ENCODE measurements around the gene TPRG1.

TPRG1 gene

DNA sequence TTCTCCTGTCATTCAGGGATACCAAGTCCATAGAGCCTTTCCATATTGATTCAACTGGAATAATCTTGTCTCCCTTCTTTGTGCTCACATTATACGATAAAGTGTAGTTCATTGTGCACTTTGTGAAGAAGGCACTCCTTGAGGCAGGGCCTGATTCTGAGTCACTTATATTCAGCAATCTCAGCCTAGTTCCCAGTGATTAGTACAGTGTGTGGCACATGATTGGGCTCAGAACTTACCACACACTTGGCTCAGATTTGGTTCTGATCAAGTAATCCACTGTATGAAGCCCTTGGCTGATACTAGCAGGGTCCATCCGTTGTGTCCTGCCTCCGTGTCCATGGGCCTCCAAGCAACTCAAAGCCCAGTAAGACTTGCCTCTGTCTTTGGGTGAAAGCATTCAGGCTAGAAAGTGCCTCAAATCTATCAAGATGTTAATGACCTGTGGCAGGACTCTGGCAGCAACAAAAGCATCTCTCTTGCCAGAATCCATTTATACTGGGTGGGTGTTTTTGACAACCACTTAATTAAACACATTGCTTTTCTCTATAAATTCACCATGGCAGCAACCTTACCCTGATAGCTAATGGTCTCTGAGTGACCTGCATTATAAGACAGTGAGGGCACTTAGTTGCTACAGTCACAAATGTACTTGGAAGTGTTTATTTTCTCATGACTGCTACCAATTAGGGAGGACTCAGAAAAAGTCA is 51.3 kb downstream of the TPRG1 start:
- Histone ChIP-seq H3K36me3 (replicated peaks) (no peaks in the 10 kb centered on the region), H3K9me3 (no peaks in the 10 kb centered on the region), H3K4me1 (no peaks in the 10 kb centered on the region), H3K27me3 (ENCODE audit: low read depth) (no peaks in the 10 kb centered on the region; the same call in 1 of the 2 replicates), H3K4me3 (no peak overlapping the region)
- in situ Hi-C loops (cut with MboI; ENCODE audit: low sequenced_read_pairs): no loop called here
- DNase-seq (ENCODE audit: low spot score in 2 of 2): no peak

DNA sequence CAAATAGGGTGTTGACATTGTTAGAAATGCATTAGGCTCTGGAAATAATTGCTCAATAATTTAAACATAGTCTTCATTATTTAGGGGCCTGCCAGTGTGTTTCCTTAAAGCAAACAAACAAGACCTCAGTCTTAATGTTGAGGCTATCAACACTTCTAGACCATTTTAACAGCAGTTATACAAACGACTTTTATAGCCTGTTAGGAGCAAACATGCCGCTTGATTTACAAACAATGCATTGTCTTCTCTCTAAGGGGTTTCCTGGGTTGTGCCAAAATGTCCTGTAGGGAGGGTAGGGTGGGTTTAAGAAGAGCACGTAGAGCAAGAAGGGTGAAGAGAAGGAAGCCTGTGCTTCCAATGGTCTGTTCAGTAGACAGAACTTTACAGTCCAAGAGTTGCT is 53.7 kb downstream of the TPRG1 start:
- in situ Hi-C loops (cut with MboI; ENCODE audit: low sequenced_read_pairs): loop anchor here (25.0 kb wide), 1 partner anchor 1488 kb away; the partner anchor contains the start of gene BCL6
- H3K4me3 ChIP-seq: no peak overlapping the region
- no peak for DNase-seq (ENCODE audit: low spot score in 2 of 2)
- H3K36me3 ChIP-seq (replicated peaks): no peaks in the 10 kb centered on the region
- no peaks in the 10 kb centered on the region for H3K9me3 ChIP-seq
- no peaks in the 10 kb centered on the region; the same call in 1 of the 2 replicates for H3K27me3 ChIP-seq (ENCODE audit: low read depth)
- no peaks in the 10 kb centered on the region for H3K4me1 ChIP-seq

DNA sequence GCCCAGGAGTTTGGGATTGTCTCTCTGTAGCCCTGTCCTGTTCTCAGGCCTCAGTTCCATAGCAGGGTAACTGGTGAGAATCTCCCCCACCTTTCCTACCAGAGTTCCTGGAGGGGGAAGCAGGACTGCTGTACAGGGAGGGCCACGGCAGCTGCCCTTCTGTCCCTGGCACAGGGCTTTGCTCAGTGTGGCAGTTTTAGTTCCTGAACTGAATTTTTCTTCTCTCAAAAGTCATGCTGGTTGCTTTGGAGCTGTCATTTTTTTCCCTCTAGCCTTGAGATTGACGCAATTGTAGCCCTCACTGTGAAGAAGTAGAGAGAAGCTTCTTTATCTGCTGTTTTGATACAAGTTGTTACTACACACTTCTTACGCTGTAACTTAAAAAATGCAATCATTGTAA is 55.5 kb downstream of the TPRG1 start:
- DNase-seq (ENCODE audit: low spot score in 2 of 2): no peak
- H3K9me3 ChIP-seq: no peaks in the 10 kb centered on the region
- no peaks in the 10 kb centered on the region for H3K36me3 ChIP-seq (replicated peaks)
- 0 out of 2 replicates have a peak, but pooled peaks cover 6% of the 10 kb centered on the region for H3K27me3 ChIP-seq (ENCODE audit: low read depth)
- H3K4me3 ChIP-seq: no peak overlapping the region
- in situ Hi-C loops (cut with MboI; ENCODE audit: low sequenced_read_pairs): loop anchor here (25.0 kb wide), 1 partner anchor 1490 kb away; the partner anchor contains the start of gene BCL6
- no peaks in the 10 kb centered on the region for H3K4me1 ChIP-seq

DNA sequence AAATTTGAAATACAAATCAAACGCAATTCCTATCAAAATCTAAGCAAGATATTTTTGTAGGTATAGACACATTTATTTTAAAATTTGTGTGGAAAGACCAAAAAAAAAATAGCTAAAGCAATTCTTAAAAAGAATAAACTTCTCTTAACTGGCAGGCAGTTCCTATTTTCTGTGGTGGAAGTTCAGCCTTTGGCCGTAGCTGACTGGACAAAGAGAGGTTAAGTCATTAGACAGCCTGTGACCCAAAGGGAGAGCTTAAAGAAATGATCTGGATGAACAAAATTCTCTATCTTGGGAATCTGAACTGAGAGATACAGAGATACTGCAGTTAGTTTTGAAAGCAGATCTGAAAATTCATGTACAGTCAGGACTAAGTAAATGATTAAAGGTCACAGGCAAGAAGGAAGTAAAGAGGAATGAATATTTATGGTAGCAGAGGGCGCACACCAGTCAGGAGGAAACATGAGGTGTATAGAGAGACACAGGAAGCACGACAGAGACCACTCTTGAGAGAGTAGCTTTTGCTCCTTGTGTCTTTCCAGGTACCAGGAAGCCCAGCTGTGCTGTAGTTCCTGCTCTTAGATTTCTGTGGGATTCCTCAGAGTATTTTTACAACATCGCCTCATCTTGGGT is 57.5 kb downstream of the TPRG1 start:
- no peaks in the 10 kb centered on the region for H3K36me3 ChIP-seq (replicated peaks)
- in situ Hi-C loops (cut with MboI; ENCODE audit: low sequenced_read_pairs): loop anchor here (25.0 kb wide), 1 partner anchor 1492 kb away; the partner anchor contains the start of gene BCL6
- no peak overlapping the region for H3K4me3 ChIP-seq
- no peaks in the 10 kb centered on the region for H3K9me3 ChIP-seq
- H3K27me3 ChIP-seq (ENCODE audit: low read depth): 0 out of 2 replicates have a peak, but pooled peaks cover 6% of the 10 kb centered on the region
- no peaks in the 10 kb centered on the region for H3K4me1 ChIP-seq
- no peak for DNase-seq (ENCODE audit: low spot score in 2 of 2)

DNA sequence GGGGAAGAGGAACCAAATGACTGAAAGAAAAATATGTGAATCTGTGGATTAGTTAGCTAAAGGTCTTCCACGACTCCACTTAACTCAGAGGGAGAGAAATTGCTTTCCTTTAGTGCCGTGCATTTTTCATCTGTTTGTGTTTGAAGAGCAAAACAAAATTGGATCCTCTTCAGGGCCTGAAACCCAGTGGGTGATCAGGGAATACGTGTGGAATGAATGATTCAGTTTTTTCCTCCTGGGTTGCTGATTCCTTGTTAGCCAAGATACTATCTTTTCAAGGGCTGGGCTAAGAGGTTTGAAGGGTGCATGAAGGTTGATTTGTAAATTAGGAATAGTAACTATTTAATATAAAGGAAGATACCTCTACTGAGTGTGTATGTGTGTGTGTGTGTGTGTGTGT is 61.0 kb downstream of the TPRG1 start:
- no peaks in the 10 kb centered on the region for H3K4me1 ChIP-seq
- in situ Hi-C loops (cut with MboI; ENCODE audit: low sequenced_read_pairs): loop anchor here (25.0 kb wide), 1 partner anchor 1495 kb away; the partner anchor contains the start of gene BCL6

DNA sequence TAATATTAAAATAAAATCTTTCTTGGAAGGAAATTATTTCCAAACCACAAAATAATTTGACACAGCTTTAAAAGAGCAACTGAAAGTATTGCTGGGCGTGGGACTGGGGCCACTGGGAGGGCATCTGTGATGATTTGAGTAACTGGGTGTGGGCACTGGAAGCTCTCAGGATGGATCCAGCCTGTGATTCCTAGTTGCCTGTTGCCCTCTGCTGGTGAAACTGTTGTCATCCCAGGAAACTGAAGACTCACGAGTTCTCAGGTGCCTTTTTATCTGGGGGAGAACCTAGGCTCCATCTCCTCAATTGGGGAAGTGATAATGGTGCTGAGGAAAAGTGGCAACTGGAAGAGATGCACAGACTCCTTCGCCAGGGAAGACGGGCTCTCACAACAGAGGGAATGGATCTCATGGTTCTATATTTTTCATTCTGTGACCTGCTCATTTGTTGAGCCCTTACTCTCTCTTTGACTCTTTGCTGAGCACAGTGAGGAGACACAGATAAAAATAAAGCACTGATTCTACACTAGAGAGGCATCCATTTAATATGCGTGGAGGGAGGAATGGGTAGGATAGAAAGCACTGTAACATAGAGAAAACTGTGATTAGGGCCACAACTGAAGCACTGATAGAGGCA is 61.6 kb downstream of the TPRG1 start:
- no peaks in the 10 kb centered on the region for H3K36me3 ChIP-seq (replicated peaks)
- H3K27me3 ChIP-seq (ENCODE audit: low read depth): peaks cover 11% of the 10 kb centered on the region; the same call in 1 of the 2 replicates
- no peaks in the 10 kb centered on the region for H3K4me1 ChIP-seq
- DNase-seq (ENCODE audit: low spot score in 2 of 2): peak; percentile 24 to 51
- no peaks in the 10 kb centered on the region for H3K9me3 ChIP-seq
- in situ Hi-C loops (cut with MboI; ENCODE audit: low sequenced_read_pairs): loop anchor here (25.0 kb wide), 1 partner anchor 1496 kb away; the partner anchor contains the start of gene BCL6
- H3K4me3 ChIP-seq: no peak overlapping the region

More for the DNA sequence above, 61.0 kb downstream of the TPRG1 start:
- no peak for DNase-seq (ENCODE audit: low spot score in 2 of 2)
- no peak overlapping the region for H3K4me3 ChIP-seq
- no peaks in the 10 kb centered on the region for H3K36me3 ChIP-seq (replicated peaks)
- H3K27me3 ChIP-seq (ENCODE audit: low read depth): peaks cover 11% of the 10 kb centered on the region; the same call in 1 of the 2 replicates
- no peaks in the 10 kb centered on the region for H3K9me3 ChIP-seq

DNA sequence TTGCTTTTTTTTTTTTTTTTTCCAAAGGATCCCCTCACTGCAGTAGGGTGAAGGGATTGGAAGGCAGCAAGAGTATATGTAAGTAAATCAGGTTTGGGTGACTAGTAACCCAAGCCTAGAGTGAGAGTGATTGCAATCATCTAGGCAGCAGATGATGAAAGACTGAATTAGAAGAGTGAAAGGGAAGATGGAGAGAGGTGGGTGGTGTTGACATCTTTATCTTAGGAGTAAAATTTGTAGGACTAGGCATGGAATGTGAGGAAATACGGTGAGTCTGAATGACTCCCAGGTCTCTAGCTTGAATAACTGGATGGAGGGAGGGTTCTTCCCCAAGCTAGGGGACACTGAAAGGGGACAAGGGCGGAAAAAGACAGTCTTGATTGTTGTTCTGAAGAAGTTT is 63.4 kb downstream of the TPRG1 start:
- Histone ChIP-seq H3K27me3 (ENCODE audit: low read depth) (peaks cover 11% of the 10 kb centered on the region; the same call in 1 of the 2 replicates), H3K4me1 (no peaks in the 10 kb centered on the region), H3K36me3 (replicated peaks) (no peaks in the 10 kb centered on the region), H3K4me3 (no peak overlapping the region), H3K9me3 (no peaks in the 10 kb centered on the region; the same call in 1 of the 2 replicates)
- DNase-seq (ENCODE audit: low spot score in 2 of 2): no peak
- in situ Hi-C loops (cut with MboI; ENCODE audit: low sequenced_read_pairs): loop anchor here (25.0 kb wide), 1 partner anchor 1498 kb away; the partner anchor contains the start of gene BCL6

DNA sequence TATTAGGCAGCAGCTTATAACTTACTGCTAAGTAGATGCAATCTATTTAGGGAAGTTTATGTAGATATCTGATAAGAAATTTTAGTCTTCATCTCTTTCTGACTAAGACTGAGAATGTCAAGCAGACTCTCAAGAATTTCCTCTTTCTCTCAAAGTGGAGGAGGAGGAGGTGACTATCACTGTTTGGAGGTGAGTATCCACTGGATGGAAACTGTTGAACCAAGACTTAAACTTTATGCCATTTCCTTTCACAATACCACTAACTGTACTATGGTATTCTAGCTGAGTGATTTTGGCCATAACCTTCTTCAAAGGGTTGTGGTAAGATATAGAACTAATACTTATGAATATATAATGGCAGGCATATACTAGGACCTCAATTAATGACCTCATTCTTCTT is 64.6 kb downstream of the TPRG1 start:
- Histone ChIP-seq H3K27me3 (ENCODE audit: low read depth) (peaks cover 10% of the 10 kb centered on the region; the same call in 1 of the 2 replicates), H3K36me3 (replicated peaks) (no peaks in the 10 kb centered on the region), H3K9me3 (no peaks in the 10 kb centered on the region; the same call in 1 of the 2 replicates), H3K4me1 (no peaks in the 10 kb centered on the region), H3K4me3 (no peak overlapping the region)
- in situ Hi-C loops (cut with MboI; ENCODE audit: low sequenced_read_pairs): loop anchor here (25.0 kb wide), 1 partner anchor 1499 kb away; the partner anchor contains the start of gene BCL6
- DNase-seq (ENCODE audit: low spot score in 2 of 2): no peak

DNA sequence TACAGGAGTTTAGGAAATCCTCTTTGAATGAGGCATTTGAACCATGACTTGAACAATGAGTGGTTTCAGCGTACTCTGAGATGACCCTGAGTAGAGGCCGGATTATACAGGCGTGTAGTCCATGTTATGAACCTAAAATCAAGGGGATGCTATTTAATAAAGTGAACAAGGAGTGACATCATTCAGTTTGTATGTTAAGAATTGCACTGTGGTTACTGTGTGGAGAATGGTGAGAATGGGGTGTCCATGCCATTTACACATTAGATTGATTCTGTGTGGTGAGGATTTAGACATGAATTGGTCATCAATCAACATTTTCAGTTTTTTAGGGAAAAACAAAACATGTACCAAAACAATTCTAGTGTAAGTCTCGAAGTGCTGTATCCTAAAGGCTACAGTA is 65.8 kb downstream of the TPRG1 start:
- no peaks in the 10 kb centered on the region; the same call in 1 of the 2 replicates for H3K9me3 ChIP-seq
- H3K36me3 ChIP-seq (replicated peaks): no peaks in the 10 kb centered on the region
- H3K27me3 ChIP-seq (ENCODE audit: low read depth): peaks cover 6% of the 10 kb centered on the region; the same call in 1 of the 2 replicates
- H3K4me1 ChIP-seq: no peaks in the 10 kb centered on the region
- DNase-seq (ENCODE audit: low spot score in 2 of 2): no peak
- no peak overlapping the region for H3K4me3 ChIP-seq
- in situ Hi-C loops (cut with MboI; ENCODE audit: low sequenced_read_pairs): loop anchor here (25.0 kb wide), 1 partner anchor 1500 kb away; the partner anchor contains the start of gene BCL6

DNA sequence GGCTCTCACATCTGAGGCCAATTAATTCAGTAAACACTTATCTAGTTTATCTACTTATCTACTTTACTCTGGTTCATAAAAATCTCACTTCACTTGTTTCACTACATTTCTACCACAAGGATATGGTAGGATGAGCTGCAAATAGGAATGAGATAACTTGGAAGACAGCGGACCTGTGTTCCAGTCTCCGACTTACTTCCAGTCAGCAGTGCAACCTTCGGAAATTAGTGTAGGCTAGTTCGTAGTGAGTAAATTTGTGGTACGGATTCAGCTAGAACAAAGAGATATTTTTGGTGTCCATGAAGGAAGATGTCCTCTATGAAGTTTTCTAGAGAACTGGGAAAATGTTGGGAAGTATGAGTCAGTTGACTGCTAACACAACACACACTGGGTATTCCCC is 66.3 kb downstream of the TPRG1 start:
- DNase-seq (ENCODE audit: low spot score in 2 of 2): no peak
- no peak overlapping the region for H3K4me3 ChIP-seq
- H3K4me1 ChIP-seq: no peaks in the 10 kb centered on the region
- H3K27me3 ChIP-seq (ENCODE audit: low read depth): peaks cover 6% of the 10 kb centered on the region; the same call in 1 of the 2 replicates
- H3K9me3 ChIP-seq: no peaks in the 10 kb centered on the region; the same call in 1 of the 2 replicates
- H3K36me3 ChIP-seq (replicated peaks): no peaks in the 10 kb centered on the region
- in situ Hi-C loops (cut with MboI; ENCODE audit: low sequenced_read_pairs): loop anchor here (25.0 kb wide), 1 partner anchor 1501 kb away; the partner anchor contains the start of gene BCL6

DNA sequence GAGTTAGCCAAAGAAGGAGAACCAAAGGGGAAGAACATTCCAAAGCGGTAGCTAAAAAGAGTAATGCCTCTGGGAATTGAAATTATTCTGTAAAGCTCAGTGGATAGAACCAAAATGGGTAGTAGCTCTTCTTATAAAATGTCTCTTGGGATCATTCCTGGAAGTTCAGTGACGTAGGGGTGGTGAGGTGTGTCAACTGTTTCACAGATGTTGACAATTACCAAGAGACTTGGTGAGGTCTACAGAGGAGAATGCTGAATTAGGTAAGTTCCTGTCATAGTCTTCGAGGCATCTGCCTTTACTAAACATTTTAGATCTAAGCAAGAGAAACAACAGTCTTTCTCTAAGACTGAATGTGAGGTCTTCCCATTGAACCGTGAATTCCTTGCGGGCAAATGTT is 67.8 kb downstream of the TPRG1 start:
- no peaks in the 10 kb centered on the region for H3K4me1 ChIP-seq
- no peaks in the 10 kb centered on the region; the same call in 1 of the 2 replicates for H3K9me3 ChIP-seq
- DNase-seq (ENCODE audit: low spot score in 2 of 2): no peak
- in situ Hi-C loops (cut with MboI; ENCODE audit: low sequenced_read_pairs): loop anchor here (25.0 kb wide), 1 partner anchor 1502 kb away; the partner anchor contains the start of gene BCL6
- peaks cover 6% of the 10 kb centered on the region; the same call in 1 of the 2 replicates for H3K27me3 ChIP-seq (ENCODE audit: low read depth)
- H3K36me3 ChIP-seq (replicated peaks): no peaks in the 10 kb centered on the region
- H3K4me3 ChIP-seq: no peak overlapping the region

DNA sequence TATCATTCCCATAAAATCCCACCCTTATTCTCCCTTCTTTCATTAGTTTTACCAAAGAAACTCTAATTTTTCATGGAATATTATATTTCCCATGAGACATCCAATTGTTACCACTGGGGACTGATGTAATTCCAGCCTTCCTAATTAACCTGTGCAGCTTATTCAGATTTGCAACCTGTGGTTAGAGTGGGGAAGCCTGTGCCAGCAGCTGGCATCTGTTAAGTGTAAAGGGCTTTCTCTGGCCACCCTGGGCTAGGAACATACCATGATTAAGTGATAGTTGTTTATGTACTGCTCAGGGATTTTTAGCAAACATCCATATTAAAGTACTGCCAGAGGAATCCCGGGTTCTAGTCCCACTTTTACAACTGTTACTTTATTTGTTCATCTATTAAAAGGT is 78.2 kb downstream of the TPRG1 start:
- Histone ChIP-seq H3K4me1 (peaks cover 9% of the 10 kb centered on the region), H3K36me3 (replicated peaks) (no peaks in the 10 kb centered on the region), H3K9me3 (no peaks in the 10 kb centered on the region), H3K27me3 (ENCODE audit: low read depth) (no peaks in the 10 kb centered on the region), H3K4me3 (no peak overlapping the region)
- DNase-seq (ENCODE audit: low spot score in 2 of 2): no peak
- in situ Hi-C loops (cut with MboI; ENCODE audit: low sequenced_read_pairs): loop anchor here (25.0 kb wide), 1 partner anchor 1513 kb away; the partner anchor contains the start of gene BCL6

DNA sequence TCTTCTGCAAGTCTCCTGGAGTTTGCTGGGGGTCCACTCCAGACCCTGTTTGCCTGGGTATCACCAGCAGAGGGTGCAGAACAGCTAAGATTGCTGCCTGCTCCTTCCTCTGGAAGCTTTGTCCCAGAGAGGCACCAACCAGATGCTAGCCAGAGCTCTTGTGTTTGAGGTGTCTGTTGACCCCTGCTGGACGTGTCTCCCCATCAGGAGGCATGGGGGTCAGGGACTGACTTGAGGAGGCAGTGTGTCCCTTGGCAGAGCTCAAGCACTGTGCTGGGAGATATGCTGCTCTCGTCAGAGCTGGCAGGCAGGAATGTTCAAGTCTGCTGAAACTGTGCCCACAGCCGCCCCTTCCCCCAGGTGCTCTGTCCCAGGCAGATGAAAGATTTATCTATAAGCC is 86.5 kb downstream of the TPRG1 start:
- Histone ChIP-seq H3K4me1 (no peaks in the 10 kb centered on the region), H3K36me3 (replicated peaks) (no peaks in the 10 kb centered on the region), H3K27me3 (ENCODE audit: low read depth) (no peaks in the 10 kb centered on the region), H3K9me3 (no peaks in the 10 kb centered on the region), H3K4me3 (no peak overlapping the region)
- in situ Hi-C loops (cut with MboI; ENCODE audit: low sequenced_read_pairs): no loop called here
- no peak for DNase-seq (ENCODE audit: low spot score in 2 of 2)
